ENCODE results near the gene LILRA5. TPM values are rescaled to one million over a fixed set of nuclear protein-coding genes. Genes with fewer than 3 reads are reported as not detected.
A peak's percentile ranks its signal among the peaks of the same experiment; 100 is the strongest.

Gene LILRA5
- total and polyA plus RNA-seq, 2 of the 13 experiments (the other 11 are each of a cell fraction or from before 2014, with no cell fraction given), result not detected

DNA sequence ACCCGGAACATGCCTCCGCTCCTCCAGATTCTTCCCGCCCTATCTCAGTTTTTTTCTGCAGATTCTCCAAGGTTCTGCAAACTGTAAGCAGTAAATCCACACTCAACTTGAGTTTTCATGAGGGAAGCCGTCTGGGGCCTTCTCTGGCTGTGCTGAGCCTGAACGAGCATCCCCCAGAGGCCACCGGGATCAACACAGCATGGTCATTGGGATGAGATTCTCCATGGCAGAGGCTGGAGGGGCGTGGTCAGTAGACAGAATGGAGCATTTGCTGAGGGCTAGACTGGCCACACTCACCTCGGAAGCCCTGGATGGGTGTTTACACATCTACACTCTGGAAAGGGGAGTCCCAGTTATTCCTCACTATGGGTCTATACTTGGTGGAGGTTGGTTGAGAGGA, 28.3 kb upstream of the LILRA5 start:
- Histone ChIP-seq H3K4me1 (ENCODE audit: insufficient read depth, low read length) (peaks cover 8% of the 10 kb centered on the region), H4K20me1 (ENCODE audit: insufficient read depth, low read length) (no peaks in the 10 kb centered on the region), H3K27ac (ENCODE audit: extremely low read length, insufficient read depth, low read length) (no peak overlapping the region), H3K36me3 (replicated peaks in 1 of 2; ENCODE audit: control insufficient read depth in 1 of 2, insufficient read depth in 2 of 2, low read length in 2 of 2) (no peaks in the 10 kb centered on the region), H3K79me2 (ENCODE audit: insufficient read depth, low read length) (no peaks in the 10 kb centered on the region), H3K27me3 (ENCODE audit: control insufficient read depth in 1 of 2, insufficient read depth in 2 of 2, low read length in 2 of 2) (peaks cover 3 to 32% of the 10 kb centered on the region in 2 experiments), H3K9me3 (ENCODE audit: low read length) (no peaks in the 10 kb centered on the region), H3K4me3 (replicated peaks in 1 of 3; ENCODE audit: insufficient read depth in 1 of 3, low read depth in 2 of 3, low read length in 3 of 3) (no peak overlapping the region), H2AFZ (ENCODE audit: low read length) (no peak overlapping the region), H3K4me2 (ENCODE audit: low read depth, low read length) (no peak overlapping the region), H3K9ac (ENCODE audit: insufficient read depth, low read depth, low read length) (no peak overlapping the region)
- POLR2A ChIA-PET, result no interaction called here
- DNase-seq (ENCODE audit: low spot score) (no peak), ATAC-seq (peak; percentile 31; the same call in 1 of the 3 replicates), FAIRE-seq (no peak)
- in situ Hi-C loops (cut with HindIII; ENCODE audit: extremely low pct_ligation_motif_present, low pct_unique_long_range_greater_than_20kb), result no loop called here
- WGBS (ENCODE audit: low lambda C conversion rate), result 26% methylated on average over 8 of the region's 8 CpGs
- no peak for TF ChIP-seq ZSCAN22 (CRISPR knock-in tag; IDR thresholded peaks at IDR 0.05)
- TF ChIP-seq U2AF2 (IDR thresholded peaks at IDR 0.05; ENCODE audit: low read depth, low read length), result no peak
- TF ChIP-seq HHEX (CRISPR knock-in tag; IDR thresholded peaks at IDR 0.05), result no peak
- TF ChIP-seq ATF1 (CRISPR knock-in tag; IDR thresholded peaks at IDR 0.05), result no peak
- TF ChIP-seq NR2F6 (IDR thresholded peaks at IDR 0.05), result no peak
- TF ChIP-seq NR2F6 (CRISPR knock-in tag; IDR thresholded peaks at IDR 0.05), result no peak
- intact Hi-C loops (cut with micrococcal nuclease; ENCODE audit: unreplicated experiment), result no loop called here
- CTCF ChIA-PET (ENCODE audit: low intra/inter-chr PET ratio, low total read pairs), result no interaction called here
- no TSS peak for BruUV-seq (replicated peaks)

DNA sequence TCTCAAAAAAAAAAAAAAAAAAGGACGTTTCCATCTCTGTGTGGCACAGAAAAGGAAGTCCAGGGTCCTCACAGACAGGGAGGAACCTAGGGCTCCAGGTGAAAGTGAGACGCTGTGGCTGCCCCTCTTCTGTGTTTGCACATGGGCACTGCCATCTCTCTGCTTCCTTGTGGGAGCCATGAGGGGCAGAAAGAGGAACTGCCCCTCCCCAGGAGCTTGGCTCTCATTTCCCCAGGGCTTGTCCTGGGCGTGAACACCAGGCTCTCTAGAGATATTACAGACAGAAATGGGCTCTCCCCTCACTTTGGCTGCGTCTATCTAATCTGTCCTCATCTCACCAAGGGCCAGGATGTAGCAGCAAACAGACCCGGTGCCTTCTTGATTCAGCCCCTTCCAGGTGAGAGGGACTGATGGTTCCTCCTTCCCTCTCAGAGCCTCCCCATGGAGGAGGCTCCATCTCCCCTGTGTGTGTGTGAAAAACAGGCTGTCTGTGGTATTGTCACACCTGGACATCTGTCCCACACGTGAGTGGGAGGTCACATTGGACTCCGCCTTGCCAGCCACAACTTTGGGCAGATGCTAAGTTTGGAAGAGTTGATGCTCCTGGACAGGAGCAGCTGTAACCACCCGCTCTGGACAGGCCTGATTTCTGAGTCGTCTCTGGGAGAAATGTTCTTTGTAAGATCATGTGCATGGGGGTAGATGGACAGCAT, 26.8 kb upstream of the LILRA5 start:
- H3K4me3 ChIP-seq (replicated peaks in 1 of 3; ENCODE audit: insufficient read depth in 1 of 3, low read depth in 2 of 3, low read length in 3 of 3), result no peak overlapping the region
- peaks cover 8% of the 10 kb centered on the region for H3K4me1 ChIP-seq (ENCODE audit: insufficient read depth, low read length)
- WGBS (ENCODE audit: low lambda C conversion rate), result 20% methylated on average over 6 of the region's 9 CpGs
- no TSS peak for BruUV-seq (replicated peaks)
- intact Hi-C loops (cut with micrococcal nuclease; ENCODE audit: unreplicated experiment), result no loop called here
- no peak for TF ChIP-seq ZSCAN12 (CRISPR knock-in tag; IDR thresholded peaks at IDR 0.05)
- TF ChIP-seq NONO (IDR thresholded peaks at IDR 0.05), result no peak
- no peak for TF ChIP-seq NONO (CRISPR knock-in tag; conservative IDR thresholded peaks at IDR 0.05)
- no peak for TF ChIP-seq HCFC1 (IDR thresholded peaks at IDR 0.05; ENCODE audit: low read depth, low read length)
- no peak for TF ChIP-seq FOSL1 (CRISPR knock-in tag; IDR thresholded peaks at IDR 0.05; ENCODE audit: borderline replicate concordance)
- TF ChIP-seq ZNF530 (CRISPR knock-in tag; IDR thresholded peaks at IDR 0.05; ENCODE audit: low read depth), result no peak
- TF ChIP-seq, protein P1, sequence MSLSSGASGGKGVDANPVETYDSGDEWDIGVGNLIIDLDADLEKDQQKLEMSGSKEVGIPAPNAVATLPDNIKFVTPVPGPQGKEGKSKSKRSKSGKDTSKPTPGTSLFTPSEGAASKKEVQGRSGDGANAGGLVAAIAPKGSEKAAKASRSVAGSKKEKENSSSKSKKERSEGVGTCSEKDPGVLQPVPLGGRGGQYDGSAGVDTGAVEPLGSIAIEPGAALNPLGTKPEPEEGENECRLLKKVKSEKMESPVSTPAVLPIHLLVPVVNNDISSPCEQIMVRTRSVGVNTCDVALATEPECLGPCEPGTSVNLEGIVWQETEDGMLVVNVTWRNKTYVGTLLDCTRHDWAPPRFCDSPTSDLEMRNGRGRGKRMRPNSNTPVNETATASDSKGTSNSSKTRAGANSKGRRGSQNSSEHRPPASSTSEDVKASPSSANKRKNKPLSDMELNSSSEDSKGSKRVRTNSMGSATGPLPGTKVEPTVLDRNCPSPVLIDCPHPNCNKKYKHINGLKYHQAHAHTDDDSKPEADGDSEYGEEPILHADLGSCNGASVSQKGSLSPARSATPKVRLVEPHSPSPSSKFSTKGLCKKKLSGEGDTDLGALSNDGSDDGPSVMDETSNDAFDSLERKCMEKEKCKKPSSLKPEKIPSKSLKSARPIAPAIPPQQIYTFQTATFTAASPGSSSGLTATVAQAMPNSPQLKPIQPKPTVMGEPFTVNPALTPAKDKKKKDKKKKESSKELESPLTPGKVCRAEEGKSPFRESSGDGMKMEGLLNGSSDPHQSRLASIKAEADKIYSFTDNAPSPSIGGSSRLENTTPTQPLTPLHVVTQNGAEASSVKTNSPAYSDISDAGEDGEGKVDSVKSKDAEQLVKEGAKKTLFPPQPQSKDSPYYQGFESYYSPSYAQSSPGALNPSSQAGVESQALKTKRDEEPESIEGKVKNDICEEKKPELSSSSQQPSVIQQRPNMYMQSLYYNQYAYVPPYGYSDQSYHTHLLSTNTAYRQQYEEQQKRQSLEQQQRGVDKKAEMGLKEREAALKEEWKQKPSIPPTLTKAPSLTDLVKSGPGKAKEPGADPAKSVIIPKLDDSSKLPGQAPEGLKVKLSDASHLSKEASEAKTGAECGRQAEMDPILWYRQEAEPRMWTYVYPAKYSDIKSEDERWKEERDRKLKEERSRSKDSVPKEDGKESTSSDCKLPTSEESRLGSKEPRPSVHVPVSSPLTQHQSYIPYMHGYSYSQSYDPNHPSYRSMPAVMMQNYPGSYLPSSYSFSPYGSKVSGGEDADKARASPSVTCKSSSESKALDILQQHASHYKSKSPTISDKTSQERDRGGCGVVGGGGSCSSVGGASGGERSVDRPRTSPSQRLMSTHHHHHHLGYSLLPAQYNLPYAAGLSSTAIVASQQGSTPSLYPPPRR (CRISPR knock-in tag; IDR thresholded peaks at IDR 0.05; ENCODE audit: borderline replicate concordance), result no peak
- POLR2A ChIA-PET, result no interaction called here
- no peaks in the 10 kb centered on the region for H4K20me1 ChIP-seq (ENCODE audit: insufficient read depth, low read length)
- CTCF ChIA-PET (ENCODE audit: low intra/inter-chr PET ratio, low total read pairs), result no interaction called here
- H3K79me2 ChIP-seq (ENCODE audit: insufficient read depth, low read length), result no peaks in the 10 kb centered on the region
- H3K27ac ChIP-seq (ENCODE audit: extremely low read length, insufficient read depth, low read length), result no peak overlapping the region
- no peak for FAIRE-seq
- no peak overlapping the region for H3K4me2 ChIP-seq (ENCODE audit: low read depth, low read length)
- H3K36me3 ChIP-seq (replicated peaks in 1 of 2; ENCODE audit: control insufficient read depth in 1 of 2, insufficient read depth in 2 of 2, low read length in 2 of 2), result no peaks in the 10 kb centered on the region
- no peak overlapping the region for H2AFZ ChIP-seq (ENCODE audit: low read length)
- ATAC-seq, result no peak
- in situ Hi-C loops (cut with HindIII; ENCODE audit: extremely low pct_ligation_motif_present, low pct_unique_long_range_greater_than_20kb), result no loop called here
- H3K9ac ChIP-seq (ENCODE audit: insufficient read depth, low read depth, low read length), result no peak overlapping the region
- H3K9me3 ChIP-seq (ENCODE audit: low read length), result no peaks in the 10 kb centered on the region
- peaks cover 3 to 36% of the 10 kb centered on the region in 2 experiments for H3K27me3 ChIP-seq (ENCODE audit: control insufficient read depth in 1 of 2, insufficient read depth in 2 of 2, low read length in 2 of 2)
- DNase-seq (ENCODE audit: low spot score), result no peak
